ENCODE data around the gene NHERF1. TPM values are rescaled to one million over a fixed set of nuclear protein-coding genes. Genes with fewer than 3 reads are reported as not detected.

Gene NHERF1
- total and polyA plus RNA-seq, 9 of the 15 experiments (the other 6 are each of a cell fraction or from before 2014, with no cell fraction given), result 11.4 to 79.9 (median 36.9) TPM

DNA sequence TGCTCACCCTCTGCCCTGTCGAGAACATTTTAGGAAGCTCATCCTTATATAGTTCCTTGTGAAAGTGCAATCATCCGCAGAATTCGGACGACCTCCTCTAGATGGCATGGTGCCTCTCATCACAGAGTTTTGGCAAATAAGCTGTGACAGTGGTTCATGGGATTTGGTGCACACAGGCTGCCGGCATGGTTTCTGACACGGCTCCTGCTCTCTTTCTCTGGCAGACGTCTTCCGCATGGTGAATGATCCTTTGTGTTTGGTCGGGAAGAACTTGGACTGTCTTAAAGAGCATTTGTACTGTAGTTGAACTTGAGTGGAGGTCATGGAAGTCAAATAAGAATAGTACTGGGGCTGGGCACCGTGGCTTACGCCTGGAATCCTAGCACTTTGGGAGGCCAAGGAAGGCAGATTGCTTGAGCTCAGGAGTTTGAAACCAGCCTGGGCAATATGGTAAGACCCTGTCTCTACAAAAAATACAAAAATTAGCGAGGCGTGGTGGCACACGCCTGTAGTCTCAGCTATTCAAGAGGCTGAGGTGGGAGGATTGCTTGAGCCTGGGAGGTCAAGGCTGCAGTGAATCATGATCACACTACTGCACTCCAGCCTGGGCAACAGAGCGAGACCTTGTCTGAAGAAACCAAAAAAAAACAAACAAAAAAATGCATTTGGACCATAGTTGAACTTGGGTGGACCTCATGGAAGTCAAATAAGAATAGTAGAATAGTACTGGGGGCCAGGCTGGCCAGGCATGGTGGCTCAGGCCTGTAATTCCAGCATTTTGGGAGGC lies 62.5 kb downstream of the NHERF1 start (continued):
- no peak for TF ChIP-seq ZBTB8A (IDR thresholded peaks at IDR 0.05; ENCODE audit: partially characterized antibody)
- TF ChIP-seq ETS2 (tag; IDR thresholded peaks at IDR 0.05; ENCODE audit: borderline replicate concordance, poor library complexity, severe bottlenecking), result no peak

DNA sequence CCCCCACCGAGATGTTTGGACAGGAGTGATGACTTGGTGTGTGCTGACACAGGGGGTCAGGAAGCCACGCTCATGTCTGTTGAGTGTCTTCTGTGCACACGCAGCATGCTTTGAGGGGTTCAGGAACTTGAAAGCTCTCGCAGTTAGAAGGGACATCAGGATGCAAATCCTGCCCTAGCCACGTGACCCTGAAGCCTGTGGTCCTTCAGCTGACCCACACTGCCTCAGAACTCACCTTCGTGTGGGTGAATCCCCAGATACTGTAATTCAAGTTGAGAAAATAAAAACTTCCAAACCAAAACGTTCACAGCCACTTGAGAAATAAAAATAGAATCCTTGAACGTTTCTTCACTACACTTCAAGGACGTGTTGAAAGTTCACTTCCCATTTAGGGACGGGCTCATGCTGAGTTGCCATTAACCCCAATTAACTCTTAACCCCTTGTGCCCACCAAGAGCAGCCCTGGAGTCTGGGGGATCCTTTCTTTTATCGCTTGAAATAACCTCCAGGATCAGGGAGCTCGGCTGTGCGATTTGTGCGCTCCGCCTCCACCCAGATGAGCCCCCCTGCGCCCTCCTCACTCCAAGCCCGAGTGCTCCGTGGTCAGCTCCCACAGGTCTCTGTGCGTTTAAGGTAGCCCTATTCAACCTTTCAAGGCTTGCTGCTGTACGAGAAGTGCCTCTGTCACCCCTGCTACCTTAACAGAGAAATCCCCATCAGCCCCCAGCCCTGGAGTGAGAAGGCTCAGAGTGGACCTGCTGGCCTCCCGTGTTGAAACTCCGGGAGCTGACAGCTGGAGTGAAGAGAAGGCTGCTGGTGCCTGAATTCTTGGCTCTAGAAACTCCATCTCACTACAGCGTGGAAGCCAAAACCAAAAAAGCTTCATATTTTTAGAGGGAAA lies 63.9 kb downstream of the NHERF1 start:
- Histone ChIP-seq H3K36me3 (ENCODE audit: control insufficient read depth, insufficient read depth, low read length) (no peaks in the 10 kb centered on the region; the same call in 1 of the 3 replicates), H3K27me3 (ENCODE audit: control insufficient read depth in 2 of 2, insufficient read depth in 2 of 2, low read length in 2 of 2) (no peaks in the 10 kb centered on the region), H3K4me1 (replicated peaks in 1 of 2; ENCODE audit: control insufficient read depth in 2 of 2, insufficient read depth in 2 of 2, low read length in 2 of 2) (no peaks in the 10 kb centered on the region), H3K9me1 (ENCODE audit: control insufficient read depth, insufficient read depth, low read length) (no peaks in the 10 kb centered on the region), H3K9ac (ENCODE audit: insufficient read depth in 1 of 2, low read depth in 2 of 2, low read length in 2 of 2) (no peak overlapping the region; a peak in 1 of 4 replicates), H3K4me2 (ENCODE audit: insufficient read depth, low read length) (no peak overlapping the region), H4K20me1 (replicated peaks; ENCODE audit: control insufficient read depth, insufficient read depth, low read length) (no peaks in the 10 kb centered on the region; the same call in 1 of the 2 replicates), H3K9me3 (replicated peaks; ENCODE audit: control insufficient read depth, insufficient read depth, low read depth, low read length) (no peaks in the 10 kb centered on the region), H3K4me3 (no peak overlapping the region), H3K79me2 (ENCODE audit: control insufficient read depth, insufficient read depth, low read length) (no peaks in the 10 kb centered on the region), H2AFZ (ENCODE audit: low read depth, low read length) (no peak overlapping the region), H3K27ac (ENCODE audit: extremely low read depth, low read depth, low read length) (no peak overlapping the region)
- BruUV-seq (replicated peaks), result no TSS peak
- FAIRE-seq (no peak), ATAC-seq (no peak), DNase-seq (ENCODE audit: extremely low read depth in 1 of 4, low spot score in 3 of 4) (no peak)
- ChIA-PET CTCF (ENCODE audit: low intra/inter-chr PET ratio) (no interaction called here), POLR2A (interaction anchor here (0.8 kb wide), 1 partner anchor 19 kb away, joined by 3 read pairs; no protein-coding TSS in a partner anchor)
- in situ Hi-C loops (cut with MboI), result no loop called here
- intact Hi-C loops (cut with micrococcal nuclease), result no loop called here
- WGBS (ENCODE audit: insufficient coverage, low coverage, missing lambda C conversion rate), result 60% methylated on average over 21 of the region's 23 CpGs
- TF ChIP-seq FOXK2 (conservative IDR thresholded peaks at IDR 0.05 in 1 of 2, IDR thresholded peaks at IDR 0.05 in 1 of 2; ENCODE audit: low read depth in 2 of 2) (no peak), NFE2 (IDR thresholded peaks at IDR 0.05; ENCODE audit: low read depth) (no peak), GTF2E2 (tag; IDR thresholded peaks at IDR 0.05) (no peak), ZNF778 (CRISPR knock-in tag; IDR thresholded peaks at IDR 0.05) (no peak), SREBF1 (IDR thresholded peaks at IDR 0.05; ENCODE audit: borderline replicate concordance, low read depth, low read length) (no peak), ZNF354B (CRISPR knock-in tag; IDR thresholded peaks at IDR 0.05) (no peak), EHMT2 (IDR thresholded peaks at IDR 0.05) (no peak)
- TF ChIP-seq, protein P1, sequence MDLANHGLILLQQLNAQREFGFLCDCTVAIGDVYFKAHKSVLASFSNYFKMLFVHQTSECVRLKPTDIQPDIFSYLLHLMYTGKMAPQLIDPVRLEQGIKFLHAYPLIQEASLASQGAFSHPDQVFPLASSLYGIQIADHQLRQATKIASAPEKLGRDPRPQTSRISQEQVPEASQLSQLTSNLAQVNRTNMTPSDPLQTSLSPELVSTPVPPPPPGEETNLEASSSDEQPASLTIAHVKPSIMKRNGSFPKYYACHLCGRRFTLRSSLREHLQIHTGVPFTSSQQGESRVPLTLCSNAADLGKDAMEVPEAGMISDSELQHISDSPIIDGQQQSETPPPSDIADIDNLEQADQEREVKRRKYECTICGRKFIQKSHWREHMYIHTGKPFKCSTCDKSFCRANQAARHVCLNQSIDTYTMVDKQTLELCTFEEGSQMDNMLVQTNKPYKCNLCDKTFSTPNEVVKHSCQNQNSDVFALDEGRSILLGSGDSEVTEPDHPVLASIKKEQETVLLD (IDR thresholded peaks at IDR 0.05), result no peak
